ENCODE data around the gene SLC15A1. TPM values are rescaled to one million over a fixed set of nuclear protein-coding genes. Genes with fewer than 3 reads are reported as not detected.

Gene SLC15A1
- total and polyA plus RNA-seq, 4 experiments from 2014 or later, result not detected

DNA sequence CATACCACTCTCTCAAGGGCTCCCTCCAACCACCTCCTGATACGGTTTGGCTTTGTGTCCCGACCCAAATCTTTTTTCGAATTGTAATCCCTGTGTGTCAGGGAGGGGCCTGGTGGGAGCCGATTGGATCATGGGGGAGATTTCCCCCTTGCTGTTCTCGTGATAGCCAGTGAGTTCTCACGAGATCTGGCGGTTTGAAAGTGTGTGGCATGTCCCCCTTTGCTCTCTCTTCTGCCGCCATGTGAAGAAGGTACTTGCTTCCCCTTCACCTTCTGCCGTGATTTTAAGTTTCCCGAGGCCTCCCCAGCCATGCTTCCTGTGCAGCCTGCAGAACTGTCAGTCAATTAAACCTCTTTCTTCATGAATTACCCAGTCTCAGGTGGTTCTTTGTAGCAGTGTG lies 34.7 kb upstream of the SLC15A1 start:
- ChIA-PET CTCF (ENCODE audit: partially characterized antibody) (no interaction called here), POLR2A (ENCODE audit: partially characterized antibody) (no interaction called here)
- no peak overlapping the region for H3K4me3 Mint-ChIP-seq
- H3K27ac Mint-ChIP-seq, result no peak overlapping the region
- peaks cover 0 to 2% of the 10 kb centered on the region in 2 donors for H3K27me3 Mint-ChIP-seq
- DNase-seq, result no peak
- intact Hi-C loops (cut with micrococcal nuclease), result no loop called here
- peaks cover 0 to 11% (median 1%) of the 10 kb centered on the region in 8 donors for H3K9me3 Mint-ChIP-seq
- H3K4me1 Mint-ChIP-seq, result peaks cover 0 to 4% (median 2%) of the 10 kb centered on the region in 4 donors
- Histone ChIP-seq H3K4me1 (ENCODE audit: insufficient read depth, low read length) (no peaks in the 10 kb centered on the region), H3K4me3 (ENCODE audit: low read length in 2 of 2) (no peak overlapping the region), H3K9me3 (ENCODE audit: control insufficient read depth in 1 of 2, low read length in 2 of 2) (no peaks in the 10 kb centered on the region), H3K27me3 (ENCODE audit: insufficient read depth, low read length) (no peaks in the 10 kb centered on the region), H3K27ac (ENCODE audit: low read depth, low read length) (no peak overlapping the region), H3K36me3 (ENCODE audit: insufficient read depth, low read length) (no peaks in the 10 kb centered on the region)
- H3K36me3 Mint-ChIP-seq, result peaks cover 3 to 6% of the 10 kb centered on the region in 2 donors

DNA sequence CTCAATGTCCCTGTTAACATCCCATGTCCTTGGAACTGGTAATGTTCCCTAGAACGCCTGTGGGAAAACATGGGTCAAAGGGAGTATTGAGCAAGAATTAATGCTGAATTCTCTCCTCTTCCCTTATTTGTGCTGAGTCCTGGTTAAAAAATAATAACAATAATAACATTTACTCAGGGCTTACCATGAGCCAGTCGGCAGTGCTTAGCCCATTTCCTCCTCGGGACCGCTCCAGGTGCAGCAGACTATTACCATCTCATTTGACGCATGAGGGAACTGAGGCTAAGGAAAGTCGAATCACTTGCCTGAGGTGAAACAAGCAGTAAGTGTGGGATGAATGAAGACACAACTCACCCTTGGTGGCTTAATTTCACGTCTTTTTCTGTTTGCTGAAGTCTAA lies 33.6 kb upstream of the SLC15A1 start:
- H3K36me3 Mint-ChIP-seq, result no peaks in the 10 kb centered on the region
- peaks cover 0 to 4% (median 2%) of the 10 kb centered on the region in 4 donors for H3K4me1 Mint-ChIP-seq
- POLR2A ChIA-PET (ENCODE audit: partially characterized antibody), result no interaction called here
- CTCF ChIA-PET (ENCODE audit: partially characterized antibody), result no interaction called here
- Histone ChIP-seq H3K4me1 (ENCODE audit: insufficient read depth, low read length) (no peaks in the 10 kb centered on the region), H3K9me3 (ENCODE audit: control insufficient read depth in 1 of 2, low read length in 2 of 2) (no peaks in the 10 kb centered on the region), H3K27me3 (ENCODE audit: insufficient read depth, low read length) (no peaks in the 10 kb centered on the region), H3K36me3 (ENCODE audit: insufficient read depth, low read length) (no peaks in the 10 kb centered on the region), H3K4me3 (ENCODE audit: low read length in 2 of 2) (no peak overlapping the region), H3K27ac (ENCODE audit: low read depth, low read length) (no peak overlapping the region)
- no peak overlapping the region for H3K4me3 Mint-ChIP-seq
- peak overlapping the region in 1 of 7 donors; percentile 7 for H3K27ac Mint-ChIP-seq
- H3K27me3 Mint-ChIP-seq, result peaks cover 3 to 8% of the 10 kb centered on the region in 2 donors
- H3K9me3 Mint-ChIP-seq, result peaks cover 0 to 11% (median 3%) of the 10 kb centered on the region in 8 donors
- no peak for DNase-seq
- intact Hi-C loops (cut with micrococcal nuclease), result no loop called here

DNA sequence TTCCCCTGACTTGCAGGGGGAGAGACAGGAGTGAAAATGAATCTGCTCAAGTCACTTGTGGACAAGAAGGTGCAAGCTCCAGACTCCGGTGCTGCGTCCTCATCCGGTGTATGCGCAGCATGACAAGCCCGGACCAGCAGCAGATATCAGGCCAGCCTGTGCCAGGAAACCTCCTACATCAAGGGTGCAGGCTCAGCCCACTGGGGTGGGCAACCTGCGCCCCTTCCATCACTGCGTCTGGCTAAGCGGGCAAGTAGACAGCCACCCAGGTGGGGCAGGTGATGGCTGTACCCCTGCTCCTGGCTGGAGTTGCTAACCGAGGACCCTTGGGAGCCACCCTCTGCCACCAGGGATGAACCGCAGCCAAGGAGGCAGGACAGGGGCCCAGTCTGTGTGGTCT lies 32.9 kb upstream of the SLC15A1 start:
- Mint-ChIP-seq H3K27ac (no peak overlapping the region), H3K4me3 (no peak overlapping the region), H3K9me3 (peaks cover 0 to 12% (median 3%) of the 10 kb centered on the region in 8 donors), H3K4me1 (peaks cover 0 to 4% (median 2%) of the 10 kb centered on the region in 4 donors), H3K27me3 (peaks cover 7 to 12% of the 10 kb centered on the region in 2 donors), H3K36me3 (no peaks in the 10 kb centered on the region)
- DNase-seq, result no peak
- CTCF ChIA-PET (ENCODE audit: partially characterized antibody), result no interaction called here
- no peaks in the 10 kb centered on the region for H3K27me3 ChIP-seq (ENCODE audit: insufficient read depth, low read length)
- H3K9me3 ChIP-seq (ENCODE audit: control insufficient read depth in 1 of 2, low read length in 2 of 2), result no peaks in the 10 kb centered on the region
- no peak overlapping the region for H3K4me3 ChIP-seq (ENCODE audit: low read length in 2 of 2)
- intact Hi-C loops (cut with micrococcal nuclease), result no loop called here
- no peaks in the 10 kb centered on the region for H3K4me1 ChIP-seq (ENCODE audit: insufficient read depth, low read length)
- POLR2A ChIA-PET (ENCODE audit: partially characterized antibody), result no interaction called here
- H3K36me3 ChIP-seq (ENCODE audit: insufficient read depth, low read length), result no peaks in the 10 kb centered on the region
- no peak overlapping the region for H3K27ac ChIP-seq (ENCODE audit: low read depth, low read length)

DNA sequence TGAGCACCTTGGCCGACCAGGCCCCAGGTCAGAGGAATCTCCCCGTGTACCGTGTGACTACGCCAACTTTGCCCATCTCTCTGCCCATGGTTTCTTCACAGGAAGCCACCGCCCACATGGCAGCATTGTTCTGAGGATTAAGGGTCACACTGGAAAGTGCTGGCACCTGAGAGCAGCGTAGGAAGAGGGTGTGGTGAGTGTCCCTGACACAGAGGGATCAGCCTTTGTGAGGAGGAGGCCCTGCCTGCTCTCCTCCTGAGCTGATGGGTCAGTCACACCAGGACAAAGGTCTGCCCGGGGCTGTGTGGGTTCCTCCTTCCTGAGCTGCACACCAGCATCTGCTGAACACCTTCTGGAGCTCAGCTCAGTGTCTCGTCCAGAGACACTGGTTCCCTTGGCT lies 32.2 kb upstream of the SLC15A1 start:
- POLR2A ChIA-PET (ENCODE audit: partially characterized antibody), result no interaction called here
- Mint-ChIP-seq H3K4me3 (no peak overlapping the region), H3K27me3 (peaks cover 7 to 12% of the 10 kb centered on the region in 2 donors), H3K9me3 (peaks cover 0 to 8% (median 1%) of the 10 kb centered on the region in 8 donors), H3K27ac (no peak overlapping the region), H3K4me1 (peaks cover 0 to 4% (median 2%) of the 10 kb centered on the region in 4 donors), H3K36me3 (no peaks in the 10 kb centered on the region)
- H3K27ac ChIP-seq (ENCODE audit: low read depth, low read length), result no peak overlapping the region
- intact Hi-C loops (cut with micrococcal nuclease), result no loop called here
- H3K36me3 ChIP-seq (ENCODE audit: insufficient read depth, low read length), result no peaks in the 10 kb centered on the region
- no peaks in the 10 kb centered on the region for H3K9me3 ChIP-seq (ENCODE audit: control insufficient read depth in 1 of 2, low read length in 2 of 2)
- H3K4me1 ChIP-seq (ENCODE audit: insufficient read depth, low read length), result no peaks in the 10 kb centered on the region
- CTCF ChIA-PET (ENCODE audit: partially characterized antibody), result no interaction called here
- DNase-seq, result no peak
- H3K27me3 ChIP-seq (ENCODE audit: insufficient read depth, low read length), result no peaks in the 10 kb centered on the region
- no peak overlapping the region for H3K4me3 ChIP-seq (ENCODE audit: low read length in 2 of 2)

DNA sequence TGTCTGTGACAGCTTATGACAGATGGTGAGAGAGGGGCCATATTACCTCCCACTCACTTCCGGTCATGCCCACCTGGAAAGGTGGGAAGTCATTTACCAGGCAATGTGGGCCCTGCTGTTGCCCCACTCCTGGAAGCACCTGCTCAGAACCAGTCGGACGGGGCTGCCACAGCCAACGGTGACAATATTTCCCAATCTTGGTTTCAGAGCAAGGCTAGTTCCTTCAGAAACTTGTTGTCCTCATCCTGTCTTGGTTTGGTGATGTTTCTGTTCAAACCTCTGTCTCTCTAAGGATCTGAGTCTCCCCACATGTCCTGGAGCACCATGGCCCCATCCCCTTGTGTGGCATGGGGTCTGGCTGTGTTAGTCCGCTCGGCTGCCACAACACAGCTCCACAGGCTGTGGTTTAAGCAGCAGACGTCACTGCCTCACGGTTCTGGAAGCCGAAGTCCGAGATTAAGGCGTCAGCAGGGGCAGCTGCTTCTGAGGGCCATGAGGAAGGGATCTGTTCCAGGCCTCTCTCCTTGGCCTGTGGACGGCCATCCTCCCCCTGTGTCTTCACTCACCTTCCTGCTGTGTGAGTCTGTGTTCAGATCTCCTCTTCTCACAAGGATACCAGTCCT lies 31.5 kb upstream of the SLC15A1 start:
- DNase-seq, result no peak
- no peak overlapping the region for H3K4me3 ChIP-seq (ENCODE audit: low read length in 2 of 2)
- ChIA-PET POLR2A (ENCODE audit: partially characterized antibody) (no interaction called here), CTCF (ENCODE audit: partially characterized antibody) (no interaction called here)
- H3K27me3 ChIP-seq (ENCODE audit: insufficient read depth, low read length), result no peaks in the 10 kb centered on the region
- intact Hi-C loops (cut with micrococcal nuclease), result no loop called here
- Mint-ChIP-seq H3K27me3 (peaks cover 8 to 13% of the 10 kb centered on the region in 2 donors), H3K4me3 (no peak overlapping the region), H3K4me1 (peaks cover 0 to 3% (median under 1%) of the 10 kb centered on the region in 4 donors), H3K36me3 (no peaks in the 10 kb centered on the region), H3K9me3 (peaks cover 0 to 8% (median 0%) of the 10 kb centered on the region in 8 donors), H3K27ac (no peak overlapping the region)
- H3K9me3 ChIP-seq (ENCODE audit: control insufficient read depth in 1 of 2, low read length in 2 of 2), result no peaks in the 10 kb centered on the region
- H3K27ac ChIP-seq (ENCODE audit: low read depth, low read length), result no peak overlapping the region
- H3K4me1 ChIP-seq (ENCODE audit: insufficient read depth, low read length), result no peaks in the 10 kb centered on the region
- no peaks in the 10 kb centered on the region for H3K36me3 ChIP-seq (ENCODE audit: insufficient read depth, low read length)

DNA sequence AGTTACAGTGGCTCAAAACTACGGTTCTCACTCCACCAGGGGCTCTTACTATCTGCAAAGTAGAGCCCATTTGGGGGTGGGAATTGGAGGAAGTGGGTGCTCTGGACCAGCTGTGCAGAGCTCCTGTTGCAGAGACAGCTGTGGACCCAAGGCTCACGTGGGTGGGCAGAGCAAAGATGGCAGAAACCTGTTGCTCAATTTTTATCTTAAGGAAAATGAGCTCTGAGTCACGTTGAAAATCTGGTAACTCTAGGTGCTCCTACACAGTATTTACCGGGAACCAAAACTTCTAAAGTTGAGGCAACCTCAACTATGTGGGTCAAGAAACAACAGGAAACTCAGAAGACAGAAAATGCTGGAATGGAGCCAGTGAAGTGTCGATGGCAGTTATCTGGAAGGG lies 30.2 kb upstream of the SLC15A1 start:
- CTCF ChIA-PET (ENCODE audit: partially characterized antibody), result no interaction called here
- no peak for DNase-seq
- Histone ChIP-seq H3K27me3 (ENCODE audit: insufficient read depth, low read length) (no peaks in the 10 kb centered on the region), H3K36me3 (ENCODE audit: insufficient read depth, low read length) (no peaks in the 10 kb centered on the region), H3K4me3 (ENCODE audit: low read length in 2 of 2) (no peak overlapping the region), H3K9me3 (ENCODE audit: control insufficient read depth in 1 of 2, low read length in 2 of 2) (no peaks in the 10 kb centered on the region), H3K4me1 (ENCODE audit: insufficient read depth, low read length) (no peaks in the 10 kb centered on the region), H3K27ac (ENCODE audit: low read depth, low read length) (no peak overlapping the region)
- H3K27ac Mint-ChIP-seq, result no peak overlapping the region
- H3K4me1 Mint-ChIP-seq, result peaks cover 0 to 1% (median 0%) of the 10 kb centered on the region in 4 donors
- intact Hi-C loops (cut with micrococcal nuclease), result no loop called here
- H3K27me3 Mint-ChIP-seq, result peaks cover 10 to 24% of the 10 kb centered on the region in 2 donors
- H3K9me3 Mint-ChIP-seq, result peaks cover 0 to 3% (median 0%) of the 10 kb centered on the region in 8 donors
- no peak overlapping the region for H3K4me3 Mint-ChIP-seq
- POLR2A ChIA-PET (ENCODE audit: partially characterized antibody), result no interaction called here
- no peaks in the 10 kb centered on the region for H3K36me3 Mint-ChIP-seq

DNA sequence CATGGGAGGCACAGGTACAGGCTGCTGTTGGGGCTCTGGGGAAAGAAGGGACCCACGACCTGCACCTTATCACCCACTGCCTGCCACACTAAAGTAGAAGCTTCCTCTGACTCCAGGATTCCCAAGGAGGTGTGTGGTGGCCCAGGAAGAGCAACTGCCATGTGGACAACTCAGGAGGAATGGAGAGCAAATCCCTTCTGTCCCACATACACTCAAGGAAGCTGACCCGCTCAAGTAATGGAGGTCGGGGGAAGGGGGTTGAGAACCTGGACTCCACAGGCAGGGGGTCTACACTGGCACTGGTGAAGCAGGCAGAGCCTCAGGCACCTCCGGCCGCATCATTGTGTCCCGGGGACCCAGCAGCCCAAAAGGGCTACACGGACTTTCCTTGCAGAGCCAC lies 29.4 kb upstream of the SLC15A1 start:
- ChIA-PET CTCF (ENCODE audit: partially characterized antibody) (no interaction called here), POLR2A (ENCODE audit: partially characterized antibody) (no interaction called here)
- intact Hi-C loops (cut with micrococcal nuclease), result no loop called here
- peaks cover 10 to 22% of the 10 kb centered on the region in 2 donors for H3K27me3 Mint-ChIP-seq
- no peak overlapping the region for H3K4me3 Mint-ChIP-seq
- Histone ChIP-seq H3K27me3 (ENCODE audit: insufficient read depth, low read length) (no peaks in the 10 kb centered on the region), H3K4me1 (ENCODE audit: insufficient read depth, low read length) (no peaks in the 10 kb centered on the region), H3K36me3 (ENCODE audit: insufficient read depth, low read length) (no peaks in the 10 kb centered on the region), H3K27ac (ENCODE audit: low read depth, low read length) (no peak overlapping the region), H3K9me3 (ENCODE audit: control insufficient read depth in 1 of 2, low read length in 2 of 2) (no peaks in the 10 kb centered on the region), H3K4me3 (ENCODE audit: low read length in 2 of 2) (no peak overlapping the region)
- H3K9me3 Mint-ChIP-seq, result peaks cover 0 to 3% (median 0%) of the 10 kb centered on the region in 8 donors
- H3K27ac Mint-ChIP-seq, result no peak overlapping the region
- H3K36me3 Mint-ChIP-seq, result no peaks in the 10 kb centered on the region
- DNase-seq, result no peak
- H3K4me1 Mint-ChIP-seq, result no peaks in the 10 kb centered on the region
